Natural killer cell (primary cell): Measurements from ENCODE around the gene LTBP3. TPM values are rescaled to one million over a fixed set of nuclear protein-coding genes. Genes with fewer than 3 reads are reported as not detected.
A peak's percentile ranks its signal among the peaks of the same experiment; 100 is the strongest.

Experiments used
- ATAC-seq, 3 donors: fragments of 150-1000 bp in 2 of 3; fragments of 200-7000 bp in 1 of 3; cut with Tn5 transposase; 1 replicate in 1 of 3; 2 replicates in 2 of 3; pipeline ENCODE4 v1.10.0; 2021; ENCODE audit warnings: mild to moderate bottlenecking in 2 of 3, moderate library complexity in 2 of 3
- DNase-seq, 2 donors: peaks; one replicate each; pipeline versions ENCODE4 v3.0.0 to v3.0.0-alpha.2; 2013 to 2021; ENCODE audit warnings: mixed read lengths in 1 of 2
- H3K27ac ChIP-seq: one replicate; pipeline ENCODE4 v1.5.1; 2013; ENCODE audit warnings: mild to moderate bottlenecking, low read length
- H3K27me3 ChIP-seq: one replicate; pipeline ENCODE4 v1.6.1; 2013; ENCODE audit warnings: low read length; ENCODE audit not compliant: control insufficient read depth, insufficient read depth
- H3K36me3 ChIP-seq: one replicate; pipeline ENCODE4 v1.6.1; 2013; ENCODE audit warnings: low read length; ENCODE audit not compliant: control insufficient read depth, insufficient read depth
- H3K4me1 ChIP-seq: one replicate; pipeline ENCODE4 v1.6.1; 2013; ENCODE audit warnings: low read length; ENCODE audit not compliant: control insufficient read depth, insufficient read depth
- H3K4me3 ChIP-seq: one replicate; pipeline ENCODE4 v1.5.1; 2013; ENCODE audit warnings: low read length
- H3K9me3 ChIP-seq: one replicate; pipeline ENCODE4 v1.6.1; 2013; ENCODE audit warnings: low read length; ENCODE audit not compliant: control insufficient read depth, insufficient read depth
- H3K27ac Mint-ChIP-seq, 2 donors: one replicate each; pipeline ENCODE4 v1.8.0; 2022; ENCODE audit warnings: mild to moderate bottlenecking in 2 of 2, mixed read lengths in 2 of 2, moderate library complexity in 1 of 2
- H3K27me3 Mint-ChIP-seq, 2 donors: one replicate each; pipeline ENCODE4 v1.8.0; 2022; ENCODE audit warnings: low read depth in 2 of 2, mixed read lengths in 2 of 2
- H3K36me3 Mint-ChIP-seq: one replicate; pipeline ENCODE4 v1.8.0; 2022; ENCODE audit warnings: mixed read lengths
- H3K4me1 Mint-ChIP-seq, 2 donors: one replicate each; pipeline ENCODE4 v1.8.0; 2022; ENCODE audit warnings: mixed read lengths in 2 of 2
- H3K4me3 Mint-ChIP-seq: one replicate; pipeline ENCODE4 v1.8.0; 2022; ENCODE audit warnings: mild to moderate bottlenecking, moderate library complexity, mixed read lengths
- H3K9me3 Mint-ChIP-seq, 2 donors: one replicate each; pipeline ENCODE4 v1.8.0; 2022; ENCODE audit warnings: mixed read lengths in 2 of 2
- WGBS: methylation state at CpG from one replicate; pipeline ENCODE4 v1.1.7; 2013; ENCODE audit warnings: missing lambda C conversion rate; ENCODE audit not compliant: insufficient coverage; 5-methylcytosine and 5-hydroxymethylcytosine counted together
- intact Hi-C: fragments of 100-400 bp; cut with micrococcal nuclease; formaldehyde crosslinking; loops from one replicate; pipeline ENCODE4 v1.14.2; 2022
- total RNA-seq, 4 donors: library from RNA; stranded (reverse); fragments of 120-200 nt in 1 of 4; gene quantifications; one replicate each; pipeline versions ENCODE4 v1.2.3 to v1.2.4, GENCODE V29; 2013 to 2022
- TF ChIP-seq, protein P1 (sequence below): fragments of 200-600 bp; IDR thresholded peaks from one replicate; pipeline ENCODE4 v1.8.0; 2022; ENCODE audit warnings: antibody characterized with exemption

Gene LTBP3
- total RNA-seq, 3 donors from 2014 or later (not counting 1 experiment from before 2014, with no cell fraction given): 121 to 155 (median 140) TPM

DNA sequence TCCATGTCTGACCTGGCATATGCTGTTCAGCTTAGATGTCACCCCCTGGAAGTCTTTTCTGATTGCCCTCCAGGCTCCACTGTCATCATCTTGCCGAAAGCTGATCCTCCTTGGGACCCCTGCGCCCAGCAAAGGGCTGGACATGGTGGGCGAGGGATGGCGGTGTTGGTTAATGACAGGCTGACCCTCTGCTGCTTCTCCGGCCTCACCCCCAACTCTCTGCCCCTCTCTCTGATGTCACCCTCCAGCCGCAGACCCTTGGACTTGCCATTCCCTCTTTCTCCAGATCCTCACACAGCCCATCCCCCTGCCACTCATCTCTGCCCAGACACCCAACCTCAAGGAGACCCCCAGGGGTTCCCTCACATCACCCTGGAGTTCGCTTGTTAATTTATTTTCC, 20.0 kb upstream of the LTBP3 start:
- no peaks in the 10 kb centered on the region for H3K36me3 Mint-ChIP-seq
- peak overlapping the region; percentile 49 for H3K4me3 Mint-ChIP-seq
- H3K27me3 Mint-ChIP-seq: no peaks in the 10 kb centered on the region
- Histone ChIP-seq H3K9me3 (no peaks in the 10 kb centered on the region), H3K4me1 (peaks cover 44% of the 10 kb centered on the region), H3K4me3 (no peak overlapping the region), H3K27ac (peak overlapping the region; percentile 83), H3K27me3 (no peaks in the 10 kb centered on the region), H3K36me3 (peaks cover 36% of the 10 kb centered on the region)
- DNase-seq: no peak
- H3K9me3 Mint-ChIP-seq: no peaks in the 10 kb centered on the region
- peak overlapping the region; percentile 71 to 75 for H3K27ac Mint-ChIP-seq
- H3K4me1 Mint-ChIP-seq: peaks cover 40 to 71% of the 10 kb centered on the region in 2 donors
- ATAC-seq: no peak
- intact Hi-C loops: no loop called here
- WGBS: 96% methylated on average over 7 of the region's 7 CpGs
- TF ChIP-seq, protein P1, sequence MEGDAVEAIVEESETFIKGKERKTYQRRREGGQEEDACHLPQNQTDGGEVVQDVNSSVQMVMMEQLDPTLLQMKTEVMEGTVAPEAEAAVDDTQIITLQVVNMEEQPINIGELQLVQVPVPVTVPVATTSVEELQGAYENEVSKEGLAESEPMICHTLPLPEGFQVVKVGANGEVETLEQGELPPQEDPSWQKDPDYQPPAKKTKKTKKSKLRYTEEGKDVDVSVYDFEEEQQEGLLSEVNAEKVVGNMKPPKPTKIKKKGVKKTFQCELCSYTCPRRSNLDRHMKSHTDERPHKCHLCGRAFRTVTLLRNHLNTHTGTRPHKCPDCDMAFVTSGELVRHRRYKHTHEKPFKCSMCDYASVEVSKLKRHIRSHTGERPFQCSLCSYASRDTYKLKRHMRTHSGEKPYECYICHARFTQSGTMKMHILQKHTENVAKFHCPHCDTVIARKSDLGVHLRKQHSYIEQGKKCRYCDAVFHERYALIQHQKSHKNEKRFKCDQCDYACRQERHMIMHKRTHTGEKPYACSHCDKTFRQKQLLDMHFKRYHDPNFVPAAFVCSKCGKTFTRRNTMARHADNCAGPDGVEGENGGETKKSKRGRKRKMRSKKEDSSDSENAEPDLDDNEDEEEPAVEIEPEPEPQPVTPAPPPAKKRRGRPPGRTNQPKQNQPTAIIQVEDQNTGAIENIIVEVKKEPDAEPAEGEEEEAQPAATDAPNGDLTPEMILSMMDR: no peak

DNA sequence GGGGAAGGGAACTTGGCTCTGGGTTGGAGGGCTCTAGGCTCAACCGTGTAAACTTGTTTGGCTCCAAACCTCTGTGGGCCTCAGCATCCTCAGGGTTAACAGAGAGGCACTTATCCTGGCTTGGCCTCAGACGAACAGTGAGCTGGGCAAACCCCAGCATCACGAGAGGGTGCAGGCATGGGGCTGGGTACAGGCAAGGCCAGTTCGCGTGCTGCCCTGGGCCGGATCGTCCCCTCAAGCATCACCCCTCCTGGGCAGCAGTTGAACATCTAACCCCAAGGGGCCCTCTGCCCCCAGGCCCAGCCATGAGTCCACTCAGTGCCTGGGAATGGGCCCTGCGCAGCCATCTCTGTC, 19.6 kb upstream of the LTBP3 start:
- ATAC-seq: no peak
- no peaks in the 10 kb centered on the region for H3K9me3 ChIP-seq
- H3K36me3 Mint-ChIP-seq: no peaks in the 10 kb centered on the region
- WGBS: 61% methylated on average over 8 of the region's 8 CpGs
- no peaks in the 10 kb centered on the region for H3K9me3 Mint-ChIP-seq
- peaks cover 36% of the 10 kb centered on the region for H3K36me3 ChIP-seq
- H3K4me1 Mint-ChIP-seq: peaks cover 36 to 70% of the 10 kb centered on the region in 2 donors
- no peaks in the 10 kb centered on the region for H3K27me3 ChIP-seq
- TF ChIP-seq, protein P1: no peak
- no peak overlapping the region for H3K4me3 ChIP-seq
- no peaks in the 10 kb centered on the region for H3K27me3 Mint-ChIP-seq
- H3K27ac ChIP-seq: peak overlapping the region; percentile 83
- H3K4me1 ChIP-seq: peaks cover 48% of the 10 kb centered on the region
- H3K4me3 Mint-ChIP-seq: peak overlapping the region; percentile 49
- H3K27ac Mint-ChIP-seq: peak overlapping the region; percentile 71 to 75
- DNase-seq: no peak
- intact Hi-C loops: no loop called here

DNA sequence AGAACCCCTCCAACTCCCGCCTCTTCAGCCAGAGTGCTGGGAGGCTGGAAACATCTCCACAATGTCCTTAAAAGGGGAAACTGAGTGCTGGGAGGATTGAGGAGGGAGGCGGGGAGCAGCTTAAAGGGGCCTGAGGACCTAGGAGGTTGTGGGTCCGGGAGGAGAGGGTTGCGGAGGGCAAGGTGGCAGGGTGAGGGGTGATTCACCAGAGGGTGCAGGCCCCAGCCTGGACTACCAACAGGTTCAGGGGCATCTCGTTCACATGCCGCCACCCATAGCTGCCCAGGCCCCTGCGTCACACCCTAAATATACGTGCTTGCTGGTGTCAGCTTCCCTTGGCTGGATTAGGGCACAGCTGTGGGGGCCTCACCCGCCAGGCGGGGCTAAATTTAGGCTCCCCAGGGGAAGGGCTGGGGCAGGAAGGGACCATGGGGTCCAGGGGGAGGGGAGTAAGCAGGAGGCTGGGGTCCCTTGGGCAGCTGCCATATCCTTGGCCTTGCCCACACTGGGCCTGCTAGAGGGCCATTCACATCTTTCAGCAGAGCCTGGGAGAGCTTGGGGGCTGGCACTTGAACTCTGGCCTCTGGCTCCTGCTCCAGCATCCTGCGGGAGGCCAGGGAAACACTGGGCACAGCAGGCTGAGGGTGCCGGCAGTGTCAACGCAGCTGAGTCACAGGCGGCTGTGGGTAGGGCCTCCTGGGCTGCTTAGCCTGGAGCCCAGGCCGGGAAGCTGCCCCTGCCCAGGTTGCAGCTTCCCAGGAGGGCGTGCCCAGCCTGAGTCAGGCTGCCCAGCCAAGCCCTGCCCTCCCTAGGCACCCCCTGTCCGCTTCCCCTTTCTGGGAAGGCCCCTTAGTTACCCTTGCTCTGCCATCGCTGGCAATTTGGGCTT, 19.0 kb upstream of the LTBP3 start:
- peak in 2 of 3 donors; percentile 6 to 11 for ATAC-seq
- peak in 1 of 2 donors; percentile 59 for DNase-seq
- Histone ChIP-seq H3K27me3 (no peaks in the 10 kb centered on the region), H3K36me3 (peaks cover 33% of the 10 kb centered on the region), H3K4me1 (peaks cover 50% of the 10 kb centered on the region), H3K4me3 (peak overlapping the region; percentile 68), H3K27ac (peak overlapping the region; percentile 83), H3K9me3 (no peaks in the 10 kb centered on the region)
- Mint-ChIP-seq H3K27me3 (no peaks in the 10 kb centered on the region), H3K4me3 (peak overlapping the region; percentile 81), H3K36me3 (no peaks in the 10 kb centered on the region), H3K4me1 (peaks cover 36 to 68% of the 10 kb centered on the region in 2 donors), H3K9me3 (no peaks in the 10 kb centered on the region), H3K27ac (peak overlapping the region; percentile 71 to 75)
- 14% methylated on average over 18 of the region's 18 CpGs for WGBS
- TF ChIP-seq, protein P1: no peak
- intact Hi-C loops: no loop called here
